ENCODE data around the gene TRPM1. TPM values are rescaled to one million over a fixed set of nuclear protein-coding genes. Genes with fewer than 3 reads are reported as not detected.

The TRPM1 gene
- total and polyA plus RNA-seq, 9 donors = 0.12 TPM; not detected in 8

DNA sequence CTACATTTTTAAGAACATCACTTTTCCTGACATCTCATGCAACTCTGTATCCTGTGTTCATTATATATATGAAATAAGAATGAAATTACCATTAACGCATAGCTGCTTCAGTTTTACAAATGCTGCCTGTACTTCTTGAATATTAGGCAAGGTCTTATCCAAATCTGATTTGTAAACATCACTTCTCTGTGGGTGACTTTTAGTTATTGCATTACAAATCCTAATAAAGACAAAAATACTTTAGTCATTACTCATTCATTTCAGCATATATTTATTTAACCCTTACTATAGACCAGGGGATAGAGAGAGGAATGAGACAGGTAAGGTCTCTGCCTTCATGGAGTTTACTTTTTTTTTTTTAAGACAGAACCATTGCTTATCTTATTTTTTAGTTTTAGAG lies 146.9 kb downstream of the TRPM1 start:
- intact Hi-C loops (cut with DNase I) = no loop called here
- no peaks in the 10 kb centered on the region for H3K27me3 ChIP-seq
- H3K36me3 ChIP-seq = no peaks in the 10 kb centered on the region
- WGBS, 3 donors = 91 to 97% (median 91%) methylated on average over 1 of the region's 1 CpG
- H3K4me1 ChIP-seq (ENCODE audit: insufficient read depth) = peaks cover 4% of the 10 kb centered on the region
- H3K9me3 ChIP-seq = no peaks in the 10 kb centered on the region
- no peak for TF ChIP-seq EP300 (IDR thresholded peaks at IDR 0.05)
- TF ChIP-seq, protein P1, sequence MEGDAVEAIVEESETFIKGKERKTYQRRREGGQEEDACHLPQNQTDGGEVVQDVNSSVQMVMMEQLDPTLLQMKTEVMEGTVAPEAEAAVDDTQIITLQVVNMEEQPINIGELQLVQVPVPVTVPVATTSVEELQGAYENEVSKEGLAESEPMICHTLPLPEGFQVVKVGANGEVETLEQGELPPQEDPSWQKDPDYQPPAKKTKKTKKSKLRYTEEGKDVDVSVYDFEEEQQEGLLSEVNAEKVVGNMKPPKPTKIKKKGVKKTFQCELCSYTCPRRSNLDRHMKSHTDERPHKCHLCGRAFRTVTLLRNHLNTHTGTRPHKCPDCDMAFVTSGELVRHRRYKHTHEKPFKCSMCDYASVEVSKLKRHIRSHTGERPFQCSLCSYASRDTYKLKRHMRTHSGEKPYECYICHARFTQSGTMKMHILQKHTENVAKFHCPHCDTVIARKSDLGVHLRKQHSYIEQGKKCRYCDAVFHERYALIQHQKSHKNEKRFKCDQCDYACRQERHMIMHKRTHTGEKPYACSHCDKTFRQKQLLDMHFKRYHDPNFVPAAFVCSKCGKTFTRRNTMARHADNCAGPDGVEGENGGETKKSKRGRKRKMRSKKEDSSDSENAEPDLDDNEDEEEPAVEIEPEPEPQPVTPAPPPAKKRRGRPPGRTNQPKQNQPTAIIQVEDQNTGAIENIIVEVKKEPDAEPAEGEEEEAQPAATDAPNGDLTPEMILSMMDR (IDR thresholded peaks at IDR 0.05) = no peak
- no peak for TF ChIP-seq POLR2A (IDR thresholded peaks at IDR 0.05)
- H3K27ac ChIP-seq = no peak overlapping the region
- no peak for DNase-seq
- no peak overlapping the region for H3K4me3 ChIP-seq

GRCh38 chr15:30953731-30954378 lies 147.7 kb downstream of the TRPM1 start:
- H3K4me1 ChIP-seq (ENCODE audit: insufficient read depth) = peaks cover 4% of the 10 kb centered on the region
- no peaks in the 10 kb centered on the region for H3K36me3 ChIP-seq
- intact Hi-C loops (cut with DNase I) = no loop called here
- no peaks in the 10 kb centered on the region for H3K27me3 ChIP-seq
- DNase-seq = peak in 1 of 5 donors; percentile 57
- H3K9me3 ChIP-seq = no peaks in the 10 kb centered on the region
- TF ChIP-seq POLR2A (IDR thresholded peaks at IDR 0.05) = no peak
- TF ChIP-seq, protein P1 (IDR thresholded peaks at IDR 0.05) = no peak
- TF ChIP-seq EP300 (IDR thresholded peaks at IDR 0.05) = no peak
- WGBS, 3 donors = 47 to 53% (median 52%) methylated on average over 7 of the region's 7 CpGs
- no peak overlapping the region for H3K4me3 ChIP-seq
- H3K27ac ChIP-seq = no peak overlapping the region

DNA sequence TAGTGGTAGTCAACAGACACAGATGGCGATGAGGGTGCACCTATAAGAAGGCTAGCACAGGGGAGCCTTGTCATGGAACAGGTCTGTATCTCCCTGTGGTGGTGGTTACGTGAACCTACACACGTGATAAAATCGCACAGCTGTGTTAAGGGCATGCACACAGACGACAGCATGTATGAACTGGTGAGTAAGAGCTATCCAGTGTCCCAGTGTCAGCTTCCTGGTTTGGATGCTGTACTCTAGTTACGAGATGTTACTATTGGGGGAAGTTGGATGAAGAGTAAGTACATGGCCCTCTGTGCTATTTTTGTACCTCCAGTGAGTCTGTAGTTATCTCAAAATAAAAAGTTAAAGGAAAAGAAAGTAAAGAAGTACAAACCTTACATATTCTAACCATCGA lies 148.3 kb downstream of the TRPM1 start:
- H3K4me3 ChIP-seq = no peak overlapping the region
- no peak overlapping the region for H3K27ac ChIP-seq
- 71 to 72% (median 72%) methylated on average over 7 of the region's 7 CpGs for WGBS, 3 donors
- intact Hi-C loops (cut with DNase I) = no loop called here
- DNase-seq = no peak
- H3K4me1 ChIP-seq (ENCODE audit: insufficient read depth) = peaks cover 4% of the 10 kb centered on the region
- H3K27me3 ChIP-seq = no peaks in the 10 kb centered on the region
- H3K9me3 ChIP-seq = no peaks in the 10 kb centered on the region
- no peaks in the 10 kb centered on the region for H3K36me3 ChIP-seq
- TF ChIP-seq, protein P1 (IDR thresholded peaks at IDR 0.05) = no peak
- TF ChIP-seq EP300 (IDR thresholded peaks at IDR 0.05) (no peak), POLR2A (IDR thresholded peaks at IDR 0.05) (no peak)

MicroRNAs within 50 kb of the gene (microRNA counts, 767-probe panel; counts per million panel counts)
- microRNA hsa-miR-211-5p = 530 counts per million, percentile 78 among the panel's probes with 10 or more counts

Small RNA genes within 50 kb of the gene (microRNA-seq; reads per million reads assigned to microRNA genes)
- 0.18 to 0.38 (median 0.32) reads per million in 3 donors for gene MIR211

Small RNA genes within 50 kb of the gene (small RNA-seq; reads per million reads assigned to genes)
- gene MIR211 = not detected
- not detected for gene RNU6-466P

Other genes with a start within 250 kb of the TRPM1 start
- gene FAN1, start 197.8 kb downstream of the TRPM1 start, total RNA-seq = 10 to 100 TPM; 10.1 to 24.1 (median 19.0) TPM
- 10 to 100 TPM; 12.7 to 17.9 TPM for gene FAN1, start 197.8 kb downstream of the TRPM1 start, polyA plus RNA-seq
- 10 to 100 TPM; 14.4 to 35.8 (median 25.6) TPM for gene MTMR10, start 110.1 kb downstream of the TRPM1 start, total RNA-seq
- gene MTMR10, start 110.1 kb downstream of the TRPM1 start, polyA plus RNA-seq = 10 to 100 TPM; 14.1 to 23.4 TPM
- gene KLF13, start 225.1 kb upstream of the TRPM1 start, total RNA-seq = 10 to 100 TPM; 14.8 to 58.2 (median 36.0) TPM
- 10 to 100 TPM; 15.9 to 52.7 TPM for gene KLF13, start 225.1 kb upstream of the TRPM1 start, polyA plus RNA-seq